IPS DF 19.7 (cell line): Measurements from ENCODE around the gene PTPRU.
A peak's percentile ranks its signal among the peaks of the same experiment; 100 is the strongest.

ENCODE experiments used
- DNase-seq: peaks from one replicate; pipeline ENCODE4 v3.0.0-alpha.2; 2013; ENCODE audit warnings: low read depth, low spot score

Gene PTPRU

GRCh38 chr1:29317063-29317915 is 81.0 kb downstream of the PTPRU start:
- no peak for DNase-seq

GRCh38 chr1:29317916-29318530 is 81.7 kb downstream of the PTPRU start:
- no peak for DNase-seq

GRCh38 chr1:29318724-29319123 is 82.4 kb downstream of the PTPRU start:
- DNase-seq: no peak

GRCh38 chr1:29319300-29320110 is 83.2 kb downstream of the PTPRU start:
- DNase-seq: no peak

- DNase-seq: no peak
Observed at GRCh38 chr1:29320156-29320940, 84.0 kb downstream of the PTPRU start.

GRCh38 chr1:29321176-29321575 is 84.9 kb downstream of the PTPRU start:
- DNase-seq: no peak

GRCh38 chr1:29322147-29322694 is 85.9 kb downstream of the PTPRU start:
- no peak for DNase-seq

- DNase-seq: no peak
Observed at GRCh38 chr1:29322861-29323585, 86.7 kb downstream of the PTPRU start.

GRCh38 chr1:29323636-29324035 is 87.3 kb downstream of the PTPRU start:
- no peak for DNase-seq

GRCh38 chr1:29324202-29324601 is 87.9 kb downstream of the PTPRU start:
- no peak for DNase-seq

GRCh38 chr1:29324771-29325351 is 88.5 kb downstream of the PTPRU start:
- peak; percentile 96 for DNase-seq

- DNase-seq: no peak
Observed at GRCh38 chr1:29325675-29326074, 89.4 kb downstream of the PTPRU start.

GRCh38 chr1:29326123-29326522 is 89.8 kb downstream of the PTPRU start:
- DNase-seq: no peak

GRCh38 chr1:29327223-29327935 is 91.1 kb downstream of the PTPRU start:
- DNase-seq: no peak

- DNase-seq: no peak
Observed at GRCh38 chr1:29329022-29329775, 92.9 kb downstream of the PTPRU start.

GRCh38 chr1:29330089-29330488 is 93.8 kb downstream of the PTPRU start:
- no peak for DNase-seq

GRCh38 chr1:29330856-29331255 is 94.5 kb downstream of the PTPRU start:
- DNase-seq: no peak

- no peak for DNase-seq
Observed at GRCh38 chr1:29331309-29331708, 95.0 kb downstream of the PTPRU start.

GRCh38 chr1:29331729-29332128 is 95.4 kb downstream of the PTPRU start:
- no peak for DNase-seq
